SIG-M5 treated with dmso at 0.1 percent for 504 hours (cell line): Measurements from ENCODE around the gene PARS2.

Experiments used
- DNase-seq: peaks from one replicate; lab custom pipeline; 2025; ENCODE audit not compliant: unreplicated experiment; lab: John Stamatoyannopoulos, UW

The PARS2 gene

GRCh38 chr1:54800041-54800898 is 35.9 kb upstream of the PARS2 start:
- no peak for DNase-seq

- DNase-seq, result peak; percentile 47
Measured at GRCh38 chr1:54798769-54799641, 34.7 kb upstream of the PARS2 start.

GRCh38 chr1:54798206-54798605 is 33.9 kb upstream of the PARS2 start:
- DNase-seq, result no peak

GRCh38 chr1:54796902-54797301 is 32.6 kb upstream of the PARS2 start:
- DNase-seq, result no peak

GRCh38 chr1:54795841-54796468 is 31.6 kb upstream of the PARS2 start:
- no peak for DNase-seq

GRCh38 chr1:54795356-54795665 is 31.0 kb upstream of the PARS2 start:
- DNase-seq, result no peak

GRCh38 chr1:54794451-54795355 is 30.4 kb upstream of the PARS2 start:
- DNase-seq, result no peak

- DNase-seq, result no peak
Measured at GRCh38 chr1:54792686-54793282, 28.5 kb upstream of the PARS2 start.

- DNase-seq, result peak; percentile 23
Measured at GRCh38 chr1:54791880-54792522, 27.7 kb upstream of the PARS2 start.

- DNase-seq, result no peak
Measured at GRCh38 chr1:54788459-54788858, 24.1 kb upstream of the PARS2 start.

- no peak for DNase-seq
Measured at GRCh38 chr1:54787604-54788003, 23.3 kb upstream of the PARS2 start.

GRCh38 chr1:54786778-54787177 is 22.5 kb upstream of the PARS2 start:
- no peak for DNase-seq

GRCh38 chr1:54784066-54784465 is 19.7 kb upstream of the PARS2 start:
- no peak for DNase-seq

GRCh38 chr1:54782588-54782987 is 18.3 kb upstream of the PARS2 start:
- DNase-seq, result no peak

- no peak for DNase-seq
Measured at GRCh38 chr1:54782156-54782555, 17.8 kb upstream of the PARS2 start.

- no peak for DNase-seq
Measured at GRCh38 chr1:54781023-54781723, 16.9 kb upstream of the PARS2 start.

GRCh38 chr1:54777431-54777830 is 13.1 kb upstream of the PARS2 start:
- no peak for DNase-seq

GRCh38 chr1:54777011-54777410 is 12.7 kb upstream of the PARS2 start:
- no peak for DNase-seq
